Measurements from ENCODE around the gene LIX1.

GRCh38 chr5:97191893-97192292 lies 49.5 kb upstream of the LIX1 start:
- TF ChIP-seq CTCF (IDR thresholded peaks at IDR 0.05) (no peak), POLR2A (IDR thresholded peaks at IDR 0.05) (no peak), EP300 (IDR thresholded peaks at IDR 0.05) (no peak)
